AG09309 (cell line): Measurements from ENCODE around the gene MPHOSPH9.
"Not testable (repeated sequence)": the region's sequence is repeated elsewhere in the genome, so short reads cannot be mapped to it uniquely, and the experiment has no call there.

ENCODE experiments used
- DNase-seq: peaks from one replicate; pipeline ENCODE4 v3.0.0-alpha.2; 2010; ENCODE audit warnings: low read depth
- H3K4me3 ChIP-seq: 2 replicates; pipeline ENCODE4 v1.5.1; 2011; ENCODE audit warnings: mild to moderate bottlenecking, low read depth, low read length, moderate library complexity; ENCODE audit not compliant: control insufficient read depth
- CTCF ChIP-seq: IDR thresholded peaks from 2 replicates; pipeline ENCODE4 v1.5.1; 2011; ENCODE audit warnings: mild to moderate bottlenecking, low read depth, low read length, inconsistent platforms; ENCODE audit not compliant: insufficient read depth, control insufficient read depth; ENCODE audit errors: missing control alignments

Gene MPHOSPH9

GRCh38 chr12:123223241-123223668 is 9.7 kb downstream of the MPHOSPH9 start:
- no peak for DNase-seq
- no peak for TF ChIP-seq CTCF
- H3K4me3 ChIP-seq: no peak overlapping the region

- not testable (repeated sequence) for H3K4me3 ChIP-seq, DNase-seq
Observed at GRCh38 chr12:123207815-123208214, 25.1 kb downstream of the MPHOSPH9 start.

- DNase-seq: peak; percentile 16
Observed at GRCh38 chr12:123206794-123207193, 26.1 kb downstream of the MPHOSPH9 start.

GRCh38 chr12:123200414-123200813 is 32.5 kb downstream of the MPHOSPH9 start:
- H3K4me3 ChIP-seq: no peak overlapping the region
- no peak for DNase-seq

More at GRCh38 chr12:123206794-123207193, 26.1 kb downstream of the MPHOSPH9 start:
- H3K4me3 ChIP-seq: not testable (repeated sequence)

GRCh38 chr12:123199936-123200335 is 33.0 kb downstream of the MPHOSPH9 start:
- no peak for TF ChIP-seq CTCF

More at GRCh38 chr12:123200414-123200813, 32.5 kb downstream of the MPHOSPH9 start:
- no peak for TF ChIP-seq CTCF

GRCh38 chr12:123187637-123188036 is 45.3 kb downstream of the MPHOSPH9 start:
- DNase-seq: no peak
- H3K4me3 ChIP-seq: no peak overlapping the region
- TF ChIP-seq CTCF: no peak

More at GRCh38 chr12:123199936-123200335, 33.0 kb downstream of the MPHOSPH9 start:
- DNase-seq: no peak
- no peak overlapping the region for H3K4me3 ChIP-seq

GRCh38 chr12:123180171-123180570 is 52.8 kb downstream of the MPHOSPH9 start:
- no peak for TF ChIP-seq CTCF
- H3K4me3 ChIP-seq: no peak overlapping the region
- no peak for DNase-seq

- TF ChIP-seq CTCF: no peak
- no peak for DNase-seq
- H3K4me3 ChIP-seq: no peak overlapping the region
Observed at GRCh38 chr12:123171967-123172366, 61.0 kb downstream of the MPHOSPH9 start.
